PC-3 (cell line): ENCODE data around the gene GPRC5A.
A peak's percentile ranks its signal among the peaks of the same experiment; 100 is the strongest.

ENCODE experiments used
- CTCF ChIP-seq: fragments of 300-600 bp; sonication (generic); conservative IDR thresholded peaks from 2 replicates; pipeline ENCODE4 v1.5.1; 2017; ENCODE audit warnings: antibody characterized with exemption, low read depth, mild to moderate bottlenecking, low read length
- EZH2 ChIP-seq: fragments of 300-600 bp; sonication (generic); IDR thresholded peaks from one replicate; pipeline ENCODE4 v1.6.1; 2017; ENCODE audit warnings: antibody characterized with exemption, mild to moderate bottlenecking, low read length; ENCODE audit not compliant: unreplicated experiment
- EZH2phosphoT487 ChIP-seq: fragments of 300-600 bp; sonication (generic); IDR thresholded peaks from 2 replicates; pipeline ENCODE4 v1.6.1; 2018; ENCODE audit warnings: mild to moderate bottlenecking, antibody characterized with exemption, low read length, borderline replicate concordance

GRCh38 chr12:12891080-12891880 lies at the start of gene GPRC5A:
- TF ChIP-seq CTCF (0 out of 2 replicates have a peak, but pooled peaks have one; percentile 20), EZH2 (no peak), EZH2phosphoT487 (no peak)
